SK-N-SH (cell line): ENCODE data around the gene NAV2. TPM values are rescaled to one million over a fixed set of nuclear protein-coding genes. Genes with fewer than 3 reads are reported as not detected.

Experiments used
- CTCF ChIA-PET: fragments of 300-600, 350-600 bp; formaldehyde crosslinking; extraction: SDS; loops from one replicate; lab custom pipeline; 2021; lab: Yijun Ruan, JAX
- POLR2A ChIA-PET: fragments of 350-600 bp; sonication (Branson Sonifier 250); formaldehyde crosslinking; extraction: SDS; loops from one replicate; lab custom pipeline; 2020; ENCODE audit warnings: antibody characterized with exemption, inconsistent platforms; lab: Yijun Ruan, JAX
- DNase-seq: peaks from one replicate; pipeline ENCODE4 v3.0.0; 2012
- H2AFZ ChIP-seq: fragments of 200-600 bp; sonication (generic); 2 replicates; pipeline ENCODE4 v1.8.1; 2016; ENCODE audit warnings: antibody characterized with exemption, mild to moderate bottlenecking, low read depth
- H3F3A ChIP-seq: fragments of 200-600 bp; sonication (generic); replicated peaks from 2 replicates; pipeline ENCODE3; 2016; ENCODE audit warnings: antibody characterized with exemption, mild to moderate bottlenecking; ENCODE audit not compliant: insufficient read depth
- H3K27ac ChIP-seq, 2 experiments: fragments of 200-500 bp in 1 of 2; fragments of 200-600 bp in 1 of 2; sonication (Bioruptor generic) in 1 of 2; sonication (generic), shearing (Covaris generic) in 1 of 2; 2 replicates each; pipeline versions ENCODE4 v1.5.1 to v1.6.1; 2014 to 2016; ENCODE audit warnings: low read depth in 2 of 2, inconsistent platforms in 1 of 2, low read length in 1 of 2, mild to moderate bottlenecking in 1 of 2, mixed read lengths in 1 of 2
- H3K27me3 ChIP-seq: fragments of 200-600 bp; sonication (generic), shearing (Covaris generic); 2 replicates; pipeline ENCODE4 v1.6.1; 2016; ENCODE audit warnings: mixed run types; ENCODE audit not compliant: insufficient read depth
- H3K36me3 ChIP-seq, 2 experiments: fragments of 200-500 bp in 1 of 2; fragments of 200-600 bp in 1 of 2; sonication (Bioruptor generic) in 1 of 2; sonication (generic) in 1 of 2; replicated peaks in 1 of 2; 2 replicates each; pipeline versions ENCODE3 to v1.5.1; 2014 to 2016; ENCODE audit warnings: low read length in 1 of 2, mild to moderate bottlenecking in 1 of 2; ENCODE audit not compliant: insufficient read depth in 2 of 2, control insufficient read depth in 1 of 2
- H3K4me1 ChIP-seq, 2 experiments: fragments of 200-500 bp in 1 of 2; fragments of 200-600 bp in 1 of 2; sonication (Bioruptor generic) in 1 of 2; sonication (generic), shearing (Covaris generic) in 1 of 2; 2 replicates each; pipeline versions ENCODE4 v1.5.1 to v1.6.1; 2014 to 2016; ENCODE audit warnings: low read depth in 1 of 2, low read length in 1 of 2, mixed run types in 1 of 2; ENCODE audit not compliant: insufficient read depth in 2 of 2, control insufficient read depth in 1 of 2
- H3K4me2 ChIP-seq: fragments of 200-600 bp; sonication (generic), shearing (Covaris generic); 2 replicates; pipeline ENCODE4 v1.6.1; 2017; ENCODE audit warnings: mixed run types
- H3K4me3 ChIP-seq, 2 experiments: fragments of 200-500 bp in 1 of 2; fragments of 200-600 bp in 1 of 2; sonication (Bioruptor generic) in 1 of 2; sonication (generic), shearing (Covaris generic) in 1 of 2; 2 replicates each; pipeline versions ENCODE4 v1.5.1 to v1.8.1; 2014 to 2016; ENCODE audit warnings: low read depth in 2 of 2, inconsistent platforms in 1 of 2, low read length in 1 of 2, mild to moderate bottlenecking in 1 of 2, mixed read lengths in 1 of 2, moderate library complexity in 1 of 2
- H3K79me2 ChIP-seq: fragments of 200-600 bp; sonication (generic); 2 replicates; pipeline ENCODE4 v1.8.1; 2017; ENCODE audit warnings: mild to moderate bottlenecking; ENCODE audit not compliant: insufficient read depth
- H3K9ac ChIP-seq: fragments of 200-600 bp; sonication (generic); 2 replicates; pipeline ENCODE4 v1.6.1; 2017; ENCODE audit warnings: mixed run types
- H3K9me2 ChIP-seq: fragments of 200-600 bp; sonication (generic); 2 replicates; pipeline ENCODE4 v1.6.1; 2017; ENCODE audit warnings: mixed run types
- H3K9me3 ChIP-seq: fragments of 200-600 bp; sonication (generic); 2 replicates; pipeline ENCODE4 v1.6.1; 2017; ENCODE audit warnings: mixed run types, mild to moderate bottlenecking, moderate library complexity
- H4K20me1 ChIP-seq: fragments of 200-600 bp; sonication (generic); 2 replicates; pipeline ENCODE4 v1.6.1; 2017; ENCODE audit warnings: mild to moderate bottlenecking, mixed run types; ENCODE audit not compliant: insufficient read depth
- ELF1 ChIP-seq: IDR thresholded peaks from 2 replicates; pipeline ENCODE4 v1.4.0; 2012
- EZH2phosphoT487 ChIP-seq: fragments of 200-600 bp; sonication (generic); IDR thresholded peaks from 2 replicates; pipeline ENCODE4 v1.6.1; 2017; ENCODE audit warnings: low read depth, mixed run types, mild to moderate bottlenecking, antibody characterized with exemption, moderate library complexity, borderline replicate concordance
- FOXJ3 ChIP-seq: sonication (generic); formaldehyde crosslinking; IDR thresholded peaks from 2 replicates; pipeline ENCODE4 v1.5.1; 2020; ENCODE audit warnings: mild to moderate bottlenecking, missing genetic modification reagents
- GABPA ChIP-seq: IDR thresholded peaks from 2 replicates; pipeline ENCODE4 v1.4.0; 2012; ENCODE audit warnings: low read depth, mild to moderate bottlenecking
- IRF3 ChIP-seq: fragments of 150-350 bp; IDR thresholded peaks from 2 replicates; pipeline ENCODE4 v1.6.1; 2016; ENCODE audit warnings: mild to moderate bottlenecking, low read depth, low read length
- MEF2A ChIP-seq: IDR thresholded peaks from 2 replicates; pipeline ENCODE4 v1.4.0; 2012; ENCODE audit warnings: low read depth, borderline replicate concordance
- NFIC ChIP-seq: IDR thresholded peaks from 2 replicates; pipeline ENCODE4 v1.4.0; 2012; ENCODE audit warnings: borderline replicate concordance
- POLR2AphosphoS5 ChIP-seq: IDR thresholded peaks from 2 replicates; pipeline ENCODE4 v1.6.1; 2012; ENCODE audit warnings: low read depth, low read length
- TAF1 ChIP-seq: IDR thresholded peaks from 2 replicates; pipeline ENCODE4 v1.6.1; 2012; ENCODE audit warnings: low read depth, mild to moderate bottlenecking, low read length, moderate library complexity, borderline replicate concordance
- TCF12 ChIP-seq: IDR thresholded peaks from 2 replicates; pipeline ENCODE4 v1.4.0; 2012
- USF1 ChIP-seq: IDR thresholded peaks from 2 replicates; pipeline ENCODE4 v1.4.0; 2012; ENCODE audit warnings: low read depth, borderline replicate concordance
- WGBS: methylation state at CpG from one replicate; pipeline ENCODE4 v1.1.6; 2017; ENCODE audit warnings: low lambda C conversion rate; 5-methylcytosine and 5-hydroxymethylcytosine counted together
- polyA plus RNA-seq, 3 experiments: library from polyadenylated mRNA; depleted of rRNA; stranded (reverse); fragments of >200 nt; gene quantifications; 2 replicates each; pipeline ENCODE4 v1.2.3, GENCODE V29; 2012
- TF ChIP-seq, protein P1 (sequence below): IDR thresholded peaks from 2 replicates; pipeline ENCODE4 v1.4.0; 2012; ENCODE audit warnings: low read depth, borderline replicate concordance
- TF ChIP-seq, protein P2 (sequence below): IDR thresholded peaks from 2 replicates; pipeline ENCODE4; 2012

NAV2 gene
- polyA plus RNA-seq, 1 of the 3 experiments (the other 2 are of a cell fraction) = 26.2 TPM

GRCh38 chr11:19836666-19837065 lies 124.0 kb downstream of the NAV2 start:
- peaks cover 10% of the 10 kb centered on the region for H3F3A ChIP-seq
- H3K36me3 ChIP-seq = peaks cover 36 to 59% of the 10 kb centered on the region in 2 experiments
- no peaks in the 10 kb centered on the region for H3K9me2 ChIP-seq
- 91% methylated on average over 2 of the region's 2 CpGs for WGBS
- H3K4me2 ChIP-seq = no peak overlapping the region
- H3K4me1 ChIP-seq = peaks cover 5 to 11% of the 10 kb centered on the region in 2 experiments; a peak in 3 of 4 replicates
- CTCF ChIA-PET = interaction anchor here (2.3 to 2.5 kb wide), 2 partner anchors 11 to 67 kb away, joined by 7 read pairs; no protein-coding TSS in a partner anchor
- DNase-seq = no peak
- H3K27ac ChIP-seq = no peak overlapping the region
- TF ChIP-seq EZH2phosphoT487 (no peak), GABPA (no peak), POLR2AphosphoS5 (no peak), USF1 (no peak), MEF2A (no peak), TCF12 (no peak), ELF1 (no peak), FOXJ3 (no peak), NFIC (no peak), IRF3 (no peak)
- TF ChIP-seq, protein P1, sequence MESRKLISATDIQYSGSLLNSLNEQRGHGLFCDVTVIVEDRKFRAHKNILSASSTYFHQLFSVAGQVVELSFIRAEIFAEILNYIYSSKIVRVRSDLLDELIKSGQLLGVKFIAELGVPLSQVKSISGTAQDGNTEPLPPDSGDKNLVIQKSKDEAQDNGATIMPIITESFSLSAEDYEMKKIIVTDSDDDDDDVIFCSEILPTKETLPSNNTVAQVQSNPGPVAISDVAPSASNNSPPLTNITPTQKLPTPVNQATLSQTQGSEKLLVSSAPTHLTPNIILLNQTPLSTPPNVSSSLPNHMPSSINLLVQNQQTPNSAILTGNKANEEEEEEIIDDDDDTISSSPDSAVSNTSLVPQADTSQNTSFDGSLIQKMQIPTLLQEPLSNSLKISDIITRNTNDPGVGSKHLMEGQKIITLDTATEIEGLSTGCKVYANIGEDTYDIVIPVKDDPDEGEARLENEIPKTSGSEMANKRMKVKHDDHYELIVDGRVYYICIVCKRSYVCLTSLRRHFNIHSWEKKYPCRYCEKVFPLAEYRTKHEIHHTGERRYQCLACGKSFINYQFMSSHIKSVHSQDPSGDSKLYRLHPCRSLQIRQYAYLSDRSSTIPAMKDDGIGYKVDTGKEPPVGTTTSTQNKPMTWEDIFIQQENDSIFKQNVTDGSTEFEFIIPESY = no peak
- H3K27me3 ChIP-seq = no peaks in the 10 kb centered on the region
- no peak overlapping the region for H3K9ac ChIP-seq
- H3K4me3 ChIP-seq = no peak overlapping the region
- H4K20me1 ChIP-seq = peaks cover 80% of the 10 kb centered on the region
- POLR2A ChIA-PET = no interaction called here
- no peak overlapping the region for H2AFZ ChIP-seq
- H3K9me3 ChIP-seq = no peaks in the 10 kb centered on the region
- H3K79me2 ChIP-seq = peaks cover 95% of the 10 kb centered on the region

DNA sequence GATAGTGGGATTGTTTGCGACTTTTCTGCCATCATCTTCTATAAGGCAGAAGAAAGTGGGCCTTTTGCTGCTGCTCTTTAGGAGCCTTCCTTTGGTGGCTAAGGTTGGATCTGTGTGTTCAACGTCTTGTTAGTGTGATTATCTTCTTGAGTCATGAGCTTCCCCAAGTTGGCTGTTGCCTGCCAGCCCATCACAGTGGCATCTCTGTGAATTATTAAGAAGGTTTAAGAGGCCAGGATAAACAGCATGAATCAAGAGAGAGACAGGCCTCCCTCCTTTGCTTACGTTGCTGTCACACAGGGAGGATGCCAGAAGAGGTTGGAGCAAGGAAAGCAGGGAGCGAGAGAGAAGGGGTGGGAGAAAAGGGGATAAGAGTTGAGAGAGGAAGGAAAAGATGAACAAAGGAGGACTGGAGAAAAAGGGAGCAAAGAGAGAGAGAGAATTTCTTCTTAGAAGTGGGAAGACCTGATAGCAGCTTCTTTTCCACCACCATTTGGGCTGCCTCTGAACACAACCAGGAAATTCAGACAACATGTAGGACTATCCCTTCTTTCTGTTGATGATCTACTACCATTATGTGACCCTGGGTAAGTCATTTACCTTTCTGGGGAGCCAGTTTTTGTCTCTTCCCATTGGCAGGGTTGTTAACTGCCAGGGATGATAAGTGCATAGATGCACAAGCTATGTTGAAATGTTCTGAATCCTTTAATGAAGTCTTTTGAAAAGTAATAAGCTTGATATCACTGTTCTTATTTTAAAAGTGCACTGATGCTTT lies 126.5 kb downstream of the NAV2 start:
- CTCF ChIA-PET = interaction anchor here (1.1 kb wide), 1 partner anchor 64 kb away, joined by 4 read pairs; no protein-coding TSS in a partner anchor
- Histone ChIP-seq H3K9me3 (no peaks in the 10 kb centered on the region), H4K20me1 (peaks cover 75% of the 10 kb centered on the region), H3K4me1 (peaks cover 11 to 26% of the 10 kb centered on the region in 2 experiments; a peak in 3 of 4 replicates), H3K9me2 (no peaks in the 10 kb centered on the region), H3K4me3 (no peak overlapping the region), H3K27me3 (no peaks in the 10 kb centered on the region), H3K9ac (no peak overlapping the region), H2AFZ (no peak overlapping the region), H3K4me2 (no peak overlapping the region), H3K79me2 (peaks cover 95% of the 10 kb centered on the region), H3K27ac (peak overlapping the region in 1 of 2 experiments; percentile 48; a peak in 2 of 4 replicates), H3K36me3 (peaks cover 32 to 49% of the 10 kb centered on the region in 2 experiments), H3F3A (peaks cover 10% of the 10 kb centered on the region)
- POLR2A ChIA-PET = no interaction called here
- DNase-seq = no peak
- 80% methylated on average over 4 of the region's 4 CpGs for WGBS
- TF ChIP-seq, protein P2, sequence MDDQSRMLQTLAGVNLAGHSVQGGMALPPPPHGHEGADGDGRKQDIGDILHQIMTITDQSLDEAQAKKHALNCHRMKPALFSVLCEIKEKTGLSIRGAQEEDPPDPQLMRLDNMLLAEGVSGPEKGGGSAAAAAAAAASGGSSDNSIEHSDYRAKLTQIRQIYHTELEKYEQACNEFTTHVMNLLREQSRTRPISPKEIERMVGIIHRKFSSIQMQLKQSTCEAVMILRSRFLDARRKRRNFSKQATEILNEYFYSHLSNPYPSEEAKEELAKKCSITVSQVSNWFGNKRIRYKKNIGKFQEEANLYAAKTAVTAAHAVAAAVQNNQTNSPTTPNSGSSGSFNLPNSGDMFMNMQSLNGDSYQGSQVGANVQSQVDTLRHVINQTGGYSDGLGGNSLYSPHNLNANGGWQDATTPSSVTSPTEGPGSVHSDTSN = peak; percentile 57; the same call in 1 of the 2 replicates
- TF ChIP-seq TAF1 = no peak
